Measurements from ENCODE around the gene FRMD4A. TPM values are rescaled to one million over a fixed set of nuclear protein-coding genes. Genes with fewer than 3 reads are reported as not detected.

The FRMD4A gene
- total and polyA plus RNA-seq, 12 donors = 17.4 to 43.4 (median 30.3) TPM

GRCh38 chr10:13594641-13595040 lies 736.1 kb downstream of the FRMD4A start:
- Histone ChIP-seq H3K27me3 (no peaks in the 10 kb centered on the region), H3K9me3 (no peaks in the 10 kb centered on the region), H3K4me3 (no peak overlapping the region), H3K27ac (no peak overlapping the region), H3K36me3 (peaks cover 0 to 55% (median 9%) of the 10 kb centered on the region in 9 donors), H3K4me1 (peaks cover 0 to under 1% (median 0%) of the 10 kb centered on the region in 9 donors)
- DNase-seq (no peak), ATAC-seq (no peak)
- intact Hi-C loops (cut with DNase I) = no loop called here
- 90 to 96% methylated on average over 2 of the region's 2 CpGs for WGBS, 2 donors
- no peak for TF ChIP-seq CTCF (IDR thresholded peaks at IDR 0.05)

Data from heart right ventricle (tissue), 16 donors.